IMR-90 (cell line): ENCODE data around the gene TASOR. TPM values are rescaled to one million over a fixed set of nuclear protein-coding genes. Genes with fewer than 3 reads are reported as not detected.
"Not testable (repeated sequence)": the region's sequence is repeated elsewhere in the genome, so short reads cannot be mapped to it uniquely, and the experiment has no call there.

Experiments
- ATAC-seq: fragments of 200-7000 bp; cut with Tn5 transposase; 2 replicates; pipeline ENCODE4 v1.9.1; 2020; ENCODE audit warnings: low read depth, mild to moderate bottlenecking, moderate library complexity
- BruUV-seq: library from RNA; stranded (reverse); fragments of 400-500 nt; replicated peaks from 2 replicates; lab custom pipeline; 2021; lab: Mats Ljungman, UMichigan
- CTCF ChIA-PET: fragments of 300-600 bp; formaldehyde crosslinking; extraction: SDS; loops from one replicate; lab custom pipeline; 2021; ENCODE audit warnings: antibody characterized with exemption; lab: Yijun Ruan, JAX
- POLR2A ChIA-PET: fragments of 300-600 bp; sonication (Branson Sonifier 250); formaldehyde crosslinking; loops from one replicate; lab custom pipeline; 2022; ENCODE audit warnings: antibody characterized with exemption; ENCODE audit not compliant: unreplicated experiment; lab: Charles Lee
- DNase-seq: peaks from one replicate; pipeline ENCODE4 v3.0.0; 2013
- H2AFZ ChIP-seq: replicated peaks from 2 replicates; pipeline ENCODE3; 2013; ENCODE audit warnings: low read length, mild to moderate bottlenecking; ENCODE audit not compliant: poor library complexity
- H2AK5ac ChIP-seq: 2 replicates; pipeline ENCODE4 v1.6.1; 2013; ENCODE audit warnings: low read depth, low read length, inconsistent platforms
- H2AK9ac ChIP-seq: replicated peaks from 2 replicates; pipeline ENCODE3; 2013; ENCODE audit warnings: mild to moderate bottlenecking, low read depth, low read length, moderate library complexity; ENCODE audit not compliant: poor library complexity
- H2BK120ac ChIP-seq: 2 replicates; pipeline ENCODE4 v1.6.1; 2013; ENCODE audit warnings: low read depth, low read length, inconsistent platforms
- H2BK15ac ChIP-seq: 3 replicates; pipeline ENCODE4 v1.6.1; 2013; ENCODE audit warnings: low read depth, low read length, inconsistent platforms
- H2BK20ac ChIP-seq: 2 replicates; pipeline ENCODE4 v1.6.1; 2013; ENCODE audit warnings: low read depth, mild to moderate bottlenecking, inconsistent platforms, low read length, moderate library complexity
- H2BK5ac ChIP-seq: 2 replicates; pipeline ENCODE4 v1.6.1; 2013; ENCODE audit warnings: mild to moderate bottlenecking, low read depth, low read length, inconsistent platforms; ENCODE audit not compliant: poor library complexity, severe bottlenecking
- H3K14ac ChIP-seq: replicated peaks from 2 replicates; pipeline ENCODE4 v1.6.1; 2013; ENCODE audit warnings: low read depth, low read length, inconsistent platforms
- H3K18ac ChIP-seq: 2 replicates; pipeline ENCODE4 v1.6.1; 2013; ENCODE audit warnings: low read depth, low read length, control low read depth
- H3K23ac ChIP-seq: 2 replicates; pipeline ENCODE4 v1.6.1; 2013; ENCODE audit warnings: low read depth, low read length, inconsistent platforms
- H3K27ac ChIP-seq: 2 replicates; pipeline ENCODE4 v1.5.1; 2013; ENCODE audit warnings: mild to moderate bottlenecking, control low read depth, low read length; ENCODE audit not compliant: insufficient read depth
- H3K27me3 ChIP-seq: 2 replicates; pipeline ENCODE4 v1.6.1; 2013; ENCODE audit warnings: low read length; ENCODE audit not compliant: control insufficient read depth, insufficient read depth
- H3K36me3 ChIP-seq: 2 replicates; pipeline ENCODE4 v1.6.1; 2013; ENCODE audit warnings: low read length, mixed read lengths; ENCODE audit not compliant: control insufficient read depth, insufficient read depth
- H3K4ac ChIP-seq: 2 replicates; pipeline ENCODE4 v1.6.1; 2013; ENCODE audit warnings: low read depth, low read length, inconsistent platforms
- H3K4me1 ChIP-seq: 2 replicates; pipeline ENCODE4 v1.6.1; 2013; ENCODE audit warnings: low read length, mixed read lengths; ENCODE audit not compliant: control insufficient read depth, insufficient read depth
- H3K4me2 ChIP-seq: 2 replicates; pipeline ENCODE4 v1.6.1; 2013; ENCODE audit warnings: low read depth, mild to moderate bottlenecking, control low read depth, low read length, moderate library complexity
- H3K4me3 ChIP-seq: 2 replicates; pipeline ENCODE4 v1.5.1; 2013; ENCODE audit warnings: low read depth, mild to moderate bottlenecking, control low read depth, low read length, moderate library complexity; ENCODE audit not compliant: insufficient read depth
- H3K56ac ChIP-seq: 2 replicates; pipeline ENCODE4 v1.6.1; 2013; ENCODE audit warnings: low read length, inconsistent platforms; ENCODE audit not compliant: insufficient read depth; ENCODE audit errors: extremely low read depth
- H3K79me1 ChIP-seq, 2 experiments: 2 replicates each; pipeline ENCODE4 v1.6.1; 2013; ENCODE audit warnings: low read length in 2 of 2, inconsistent platforms in 1 of 2, low read depth in 1 of 2
- H3K9ac ChIP-seq: 2 replicates; pipeline ENCODE4 v1.6.1; 2013; ENCODE audit warnings: low read depth, low read length, control low read depth
- H3K9me1 ChIP-seq: 2 replicates; pipeline ENCODE4 v1.6.1; 2013; ENCODE audit warnings: low read length, inconsistent platforms; ENCODE audit not compliant: insufficient read depth
- H3K9me3 ChIP-seq: 2 replicates; pipeline ENCODE4 v1.6.1; 2013; ENCODE audit warnings: low read length; ENCODE audit not compliant: control insufficient read depth, insufficient read depth
- H4K20me1 ChIP-seq: 2 replicates; pipeline ENCODE4 v1.6.1; 2013; ENCODE audit warnings: low read length, inconsistent platforms; ENCODE audit not compliant: insufficient read depth
- H4K5ac ChIP-seq: 2 replicates; pipeline ENCODE4 v1.6.1; 2013; ENCODE audit warnings: mild to moderate bottlenecking, low read depth, low read length, control low read depth
- H4K8ac ChIP-seq, 2 experiments: 2 replicates each; pipeline ENCODE4 v1.6.1; 2013; ENCODE audit warnings: low read depth in 2 of 2, low read length in 2 of 2, control low read depth in 1 of 2, inconsistent platforms in 1 of 2
- H4K91ac ChIP-seq: 2 replicates; pipeline ENCODE4 v1.6.1; 2013; ENCODE audit warnings: low read depth, low read length, inconsistent platforms; ENCODE audit not compliant: insufficient read depth
- FOS ChIP-seq: fragments of 150-350 bp; IDR thresholded peaks from 2 replicates; pipeline ENCODE4 v1.6.1; 2016; ENCODE audit warnings: low read depth, low read length
- MAZ ChIP-seq: IDR thresholded peaks from 2 replicates; pipeline ENCODE4 v1.6.1; 2012; ENCODE audit warnings: low read depth, mild to moderate bottlenecking, low read length, improper control_type of control experiment, moderate library complexity, borderline replicate concordance
- NFE2L2 ChIP-seq: fragments of 150-350 bp; IDR thresholded peaks from 2 replicates; pipeline ENCODE4 v1.6.1; 2016; ENCODE audit warnings: low read depth, mild to moderate bottlenecking, low read length
- RAD21 ChIP-seq: IDR thresholded peaks from 2 replicates; pipeline ENCODE4 v1.6.1; 2012; ENCODE audit warnings: low read length, improper control_type of control experiment
- RCOR1 ChIP-seq: IDR thresholded peaks from 2 replicates; pipeline ENCODE4 v1.6.1; 2012; ENCODE audit warnings: mild to moderate bottlenecking, low read length, improper control_type of control experiment; ENCODE audit not compliant: insufficient replicate concordance
- SMC3 ChIP-seq: fragments of 150-350 bp; IDR thresholded peaks from 2 replicates; pipeline ENCODE4 v1.6.1; 2016; ENCODE audit warnings: low read depth, mild to moderate bottlenecking, antibody characterized with exemption, low read length, moderate library complexity
- WGBS, 2 experiments: methylation state at CpG; one replicate each; pipeline versions ENCODE4 v1.1.5 to v1.1.7; 2013; ENCODE audit warnings: missing lambda C conversion rate in 2 of 2; ENCODE audit not compliant: insufficient read length in 1 of 2; ENCODE audit errors: extremely low coverage in 2 of 2; 5-methylcytosine and 5-hydroxymethylcytosine counted together
- dilution Hi-C: fragments of 300-500 bp; cut with HindIII; formaldehyde crosslinking; loops from one replicate; pipeline ENCODE4 v1.14.3; 2018; ENCODE audit warnings: low sequenced_read_pairs; ENCODE audit not compliant: unreplicated experiment
- in situ Hi-C: fragments of 300-500 bp; cut with MboI; formaldehyde crosslinking; loops from 3 replicates; pipeline ENCODE4 v1.14.3; 2019; ENCODE audit warnings: low sequenced_read_pairs, inconsistent platforms, mixed read lengths
- intact Hi-C: fragments of 100-400 bp; cut with micrococcal nuclease; formaldehyde crosslinking; loops from 2 replicates; pipeline ENCODE4 v1.10.0; 2022
- polyA plus RNA-seq, 3 experiments: library from polyadenylated mRNA; depleted of rRNA; stranded (reverse); fragments of >200 nt; gene quantifications; 2 replicates each; pipeline ENCODE4 v1.2.3, GENCODE V29; 2012; ENCODE audit warnings: low replicate concordance in 1 of 3
- total RNA-seq: library from RNA; depleted of rRNA; stranded (reverse); fragments of >200 nt; gene quantifications from 2 replicates; pipeline ENCODE4 v1.2.3, GENCODE V29; 2012
- TF ChIP-seq, protein P1 (sequence below): fragments of 150-350 bp; IDR thresholded peaks from 2 replicates; pipeline ENCODE4 v1.6.1; 2017; ENCODE audit warnings: mild to moderate bottlenecking, antibody characterized with exemption, low read length, low read depth

TASOR gene
- total and polyA plus RNA-seq, 2 of the 4 experiments (the other 2 are of a cell fraction) = 13.3 to 28.5 TPM

DNA sequence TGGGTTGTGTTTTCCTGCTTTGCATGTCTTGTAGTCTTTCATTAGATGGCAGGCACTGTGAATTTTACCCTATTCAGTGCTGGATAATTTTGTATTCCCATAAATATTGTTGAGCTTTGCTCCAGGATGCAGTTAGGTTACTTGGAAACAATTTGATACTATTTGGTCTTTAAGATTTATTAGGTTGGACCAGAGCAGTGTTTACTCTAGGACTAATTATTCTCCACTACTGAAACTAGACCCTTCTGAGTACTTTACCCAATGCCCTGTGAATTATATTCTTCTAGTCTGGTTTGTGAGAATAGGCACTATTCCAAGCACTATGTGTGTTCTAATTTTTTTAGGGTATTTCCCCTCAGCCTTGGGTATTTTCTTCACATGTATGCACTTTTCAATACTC is 37.8 kb upstream of the TASOR start:
- no TSS peak for BruUV-seq
- no peaks in the 10 kb centered on the region for H3K27me3 ChIP-seq
- no peak overlapping the region for H3K56ac ChIP-seq
- H3K79me1 ChIP-seq = no peaks in the 10 kb centered on the region
- no peak overlapping the region for H2AFZ ChIP-seq
- no peak overlapping the region for H3K4ac ChIP-seq
- no peaks in the 10 kb centered on the region for H3K9me3 ChIP-seq
- H3K14ac ChIP-seq = no peak overlapping the region
- H3K9me1 ChIP-seq = no peaks in the 10 kb centered on the region
- no peak for DNase-seq
- H2BK20ac ChIP-seq = no peak overlapping the region
- no peaks in the 10 kb centered on the region for H3K36me3 ChIP-seq
- H3K4me2 ChIP-seq = no peak overlapping the region
- H4K5ac ChIP-seq = no peak overlapping the region
- intact Hi-C loops = no loop called here
- TF ChIP-seq MAZ = no peak
- TF ChIP-seq RAD21 = no peak
- TF ChIP-seq, protein P1, sequence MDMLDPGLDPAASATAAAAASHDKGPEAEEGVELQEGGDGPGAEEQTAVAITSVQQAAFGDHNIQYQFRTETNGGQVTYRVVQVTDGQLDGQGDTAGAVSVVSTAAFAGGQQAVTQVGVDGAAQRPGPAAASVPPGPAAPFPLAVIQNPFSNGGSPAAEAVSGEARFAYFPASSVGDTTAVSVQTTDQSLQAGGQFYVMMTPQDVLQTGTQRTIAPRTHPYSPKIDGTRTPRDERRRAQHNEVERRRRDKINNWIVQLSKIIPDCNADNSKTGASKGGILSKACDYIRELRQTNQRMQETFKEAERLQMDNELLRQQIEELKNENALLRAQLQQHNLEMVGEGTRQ = no peak
- no peak for TF ChIP-seq SMC3
- no peak for TF ChIP-seq FOS
- TF ChIP-seq NFE2L2 = no peak
- no peak for TF ChIP-seq RCOR1
- H3K4me3 ChIP-seq = no peak overlapping the region
- no peak overlapping the region for H2BK120ac ChIP-seq
- H2AK5ac ChIP-seq = no peak overlapping the region
- H3K18ac ChIP-seq = no peak overlapping the region
- no peak overlapping the region for H2BK5ac ChIP-seq
- in situ Hi-C loops = no loop called here
- no peaks in the 10 kb centered on the region for H4K20me1 ChIP-seq
- no peak overlapping the region for H2AK9ac ChIP-seq
- H3K9ac ChIP-seq = no peak overlapping the region
- ChIA-PET POLR2A (no interaction called here), CTCF (no interaction called here)
- no peaks in the 10 kb centered on the region for H3K4me1 ChIP-seq
- no peak overlapping the region for H3K23ac ChIP-seq
- no peak overlapping the region for H2BK15ac ChIP-seq
- no peak overlapping the region for H3K27ac ChIP-seq
- no peak overlapping the region for H4K8ac ChIP-seq
- dilution Hi-C loops = no loop called here
- no peak overlapping the region for H4K91ac ChIP-seq
- ATAC-seq = no peak

DNA sequence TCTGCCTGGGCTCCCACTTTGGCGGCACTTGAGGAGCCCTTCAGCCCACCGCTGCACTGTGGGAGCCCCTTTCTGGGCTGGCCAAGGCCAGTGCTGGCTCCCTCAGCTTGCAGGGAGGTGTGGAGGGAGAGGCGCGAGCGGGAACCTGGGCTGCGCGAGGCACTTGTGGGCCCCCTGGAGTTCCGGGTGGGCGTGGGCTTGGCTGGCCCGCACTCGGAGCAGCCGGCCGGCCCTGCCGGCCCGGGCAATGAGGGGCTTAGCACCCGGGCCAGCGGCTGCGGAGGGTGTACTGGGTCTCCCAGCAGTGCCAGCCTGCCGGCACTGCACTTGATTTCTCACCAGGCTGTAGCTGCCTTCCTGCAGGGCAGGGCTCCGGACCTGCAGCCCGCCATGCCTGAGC is 35.7 kb upstream of the TASOR start:
- H3K4ac ChIP-seq, H2AFZ ChIP-seq, dilution Hi-C loops, H4K20me1 ChIP-seq, H3K56ac ChIP-seq, H3K36me3 ChIP-seq, ATAC-seq, H3K79me1 ChIP-seq, H3K4me1 ChIP-seq, H3K4me2 ChIP-seq, H3K4me3 ChIP-seq, in situ Hi-C loops, POLR2A ChIA-PET, H2BK20ac ChIP-seq, H2BK15ac ChIP-seq, CTCF ChIA-PET, BruUV-seq, H4K91ac ChIP-seq, H3K9ac ChIP-seq, H2AK9ac ChIP-seq, H3K18ac ChIP-seq, H3K27me3 ChIP-seq, H3K9me3 ChIP-seq, H2AK5ac ChIP-seq, H3K27ac ChIP-seq, H4K5ac ChIP-seq, H3K23ac ChIP-seq, H2BK5ac ChIP-seq, H3K9me1 ChIP-seq, H4K8ac ChIP-seq, DNase-seq, intact Hi-C loops, H3K14ac ChIP-seq, H2BK120ac ChIP-seq: not testable (repeated sequence)
- WGBS, 2 experiments = 88% methylated on average over 9 of the region's 21 CpGs; no CpG with 5 or more reads in 1 of the 2 experiments
